ENCODE measurements around the gene ADAM15. TPM values are rescaled to one million over a fixed set of nuclear protein-coding genes. Genes with fewer than 3 reads are reported as not detected.

Gene ADAM15
- polyA plus RNA-seq, 2 of the 4 experiments (the other 2 are of a cell fraction) = 25.6 to 33.0 TPM

DNA sequence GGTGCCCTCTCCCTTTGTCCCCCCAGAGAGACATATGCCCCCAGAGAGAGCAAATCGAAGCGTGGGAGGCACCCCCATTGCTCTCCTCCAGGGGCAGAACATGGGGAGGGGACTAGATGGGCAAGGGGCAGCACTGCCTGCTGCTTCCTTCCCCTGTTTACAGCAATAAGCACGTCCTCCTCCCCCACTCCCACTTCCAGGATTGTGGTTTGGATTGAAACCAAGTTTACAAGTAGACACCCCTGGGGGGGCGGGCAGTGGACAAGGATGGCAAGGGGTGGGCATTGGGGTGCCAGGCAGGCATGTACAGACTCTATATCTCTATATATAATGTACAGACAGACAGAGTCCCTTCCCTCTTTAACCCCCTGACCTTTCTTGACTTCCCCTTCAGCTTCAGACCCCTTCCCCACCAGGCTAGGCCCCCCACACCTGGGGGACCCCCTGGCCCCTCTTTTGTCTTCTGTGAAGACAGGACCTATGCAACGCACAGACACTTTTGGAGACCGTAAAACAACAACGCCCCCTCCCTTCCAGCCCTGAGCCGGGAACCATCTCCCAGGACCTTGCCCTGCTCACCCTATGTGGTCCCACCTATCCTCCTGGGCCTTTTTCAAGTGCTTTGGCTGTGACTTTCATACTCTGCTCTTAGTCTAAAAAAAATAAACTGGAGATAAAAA lies 35.9 kb downstream of the ADAM15 start:
- peaks cover 30% of the 10 kb centered on the region for H3K4me1 ChIP-seq
- H3K4me3 ChIP-seq = no peak overlapping the region
- FAIRE-seq = no peak
- WGBS (ENCODE audit: missing lambda C conversion rate) = 64% methylated on average over 7 of the region's 8 CpGs
- CTCF ChIA-PET = interaction anchor here (0.7 to 5.5 kb wide), 14 partner anchors 9 to 482 kb away, joined by 3 to 350 read pairs (median 18); partner anchors contain the start of genes ADAM15, EFNA1, EFNA4 and KRTCAP2
- no peak for ATAC-seq
- TF ChIP-seq RAD21 (conservative IDR thresholded peaks at IDR 0.05 in 1 of 2, IDR thresholded peaks at IDR 0.05 in 1 of 2) (no peak), HOXB5 (CRISPR knock-in tag; IDR thresholded peaks at IDR 0.05) (no peak), HOXA7 (CRISPR knock-in tag; IDR thresholded peaks at IDR 0.05) (no peak), HOXB13 (CRISPR knock-in tag; IDR thresholded peaks at IDR 0.05; ENCODE audit: low read depth) (no peak), RNF2 (IDR thresholded peaks at IDR 0.05; ENCODE audit: borderline replicate concordance, low read depth) (no peak), ZSCAN20 (CRISPR knock-in tag; IDR thresholded peaks at IDR 0.05) (no peak), ZNF302 (CRISPR knock-in tag; IDR thresholded peaks at IDR 0.05) (no peak), MAZ (IDR thresholded peaks at IDR 0.05; ENCODE audit: borderline replicate concordance, low read depth, low read length) (no peak), POLR2A (IDR thresholded peaks at IDR 0.05; ENCODE audit: low read length) (no peak), TFCP2L1 (CRISPR knock-in tag; IDR thresholded peaks at IDR 0.05) (no peak), NFE2L2 (conservative IDR thresholded peaks at IDR 0.05; ENCODE audit: low read length) (no peak), MAX (IDR thresholded peaks at IDR 0.05) (no peak), FOSL2 (IDR thresholded peaks at IDR 0.05) (no peak), FOSL2 (CRISPR knock-in tag; IDR thresholded peaks at IDR 0.05) (no peak), EP300 (IDR thresholded peaks at IDR 0.05) (no peak), NPAS2 (CRISPR knock-in tag; IDR thresholded peaks at IDR 0.05; ENCODE audit: borderline replicate concordance) (no peak), MYC (IDR thresholded peaks at IDR 0.05; ENCODE audit: borderline replicate concordance, low read length) (no peak), HES2 (IDR thresholded peaks at IDR 0.05) (no peak), JUN (IDR thresholded peaks at IDR 0.05) (no peak)
- no peak overlapping the region for H3K4me2 ChIP-seq
- no peaks in the 10 kb centered on the region for H3K9me3 ChIP-seq
- POLR2A ChIA-PET = no interaction called here
- H3K27ac ChIP-seq = no peak overlapping the region; a peak in 1 of 6 replicates
- DNase-seq (ENCODE audit: low read depth in 1 of 2, low spot score in 1 of 2) = no peak

- no peak for FAIRE-seq
- ChIA-PET POLR2A (interaction anchor here (1.1 to 1.4 kb wide), 2 partner anchors 76 to 82 kb away, joined by 5 to 6 read pairs; partner anchors contain the start of gene KRTCAP2), CTCF (interaction anchor here (0.5 to 13.8 kb wide), 49 partner anchors 9 to 914 kb away, joined by 3 to 384 read pairs (median 5); partner anchors contain the start of genes EFNA1, EFNA3, EFNA4 and KRTCAP2)
- H3K4me3 ChIP-seq = no peak overlapping the region
- H3K9me3 ChIP-seq = no peaks in the 10 kb centered on the region
- ATAC-seq = peak; percentile 64 to 85
- H3K4me1 ChIP-seq = peaks cover 14% of the 10 kb centered on the region
- H3K4me2 ChIP-seq = peak overlapping the region; percentile 62
- peak; percentile 73 to 75 for DNase-seq (ENCODE audit: low read depth in 1 of 2, low spot score in 1 of 2)
- WGBS (ENCODE audit: missing lambda C conversion rate) = 22% methylated on average over 29 of the region's 29 CpGs
- peak overlapping the region; percentile 45 to 79; a peak in 5 of 6 replicates for H3K27ac ChIP-seq
- TF ChIP-seq EHF (CRISPR knock-in tag; IDR thresholded peaks at IDR 0.05) (no peak), ZSCAN20 (CRISPR knock-in tag; IDR thresholded peaks at IDR 0.05) (no peak), FOSL2 (IDR thresholded peaks at IDR 0.05) (no peak), FOSL2 (CRISPR knock-in tag; IDR thresholded peaks at IDR 0.05) (no peak), TFCP2L1 (CRISPR knock-in tag; IDR thresholded peaks at IDR 0.05) (no peak), HDAC2 (IDR thresholded peaks at IDR 0.05) (no peak), MAFK (IDR thresholded peaks at IDR 0.05; ENCODE audit: partially characterized antibody) (no peak), MAX (IDR thresholded peaks at IDR 0.05) (peak; percentile 96), CBX8 (IDR thresholded peaks at IDR 0.05) (no peak), BCL3 (IDR thresholded peaks at IDR 0.05) (no peak), RFX5 (IDR thresholded peaks at IDR 0.05) (no peak)
- TF ChIP-seq, protein P1, sequence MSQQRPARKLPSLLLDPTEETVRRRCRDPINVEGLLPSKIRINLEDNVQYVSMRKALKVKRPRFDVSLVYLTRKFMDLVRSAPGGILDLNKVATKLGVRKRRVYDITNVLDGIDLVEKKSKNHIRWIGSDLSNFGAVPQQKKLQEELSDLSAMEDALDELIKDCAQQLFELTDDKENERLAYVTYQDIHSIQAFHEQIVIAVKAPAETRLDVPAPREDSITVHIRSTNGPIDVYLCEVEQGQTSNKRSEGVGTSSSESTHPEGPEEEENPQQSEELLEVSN (IDR thresholded peaks at IDR 0.05; ENCODE audit: borderline replicate concordance, low read depth) = no peak; the same call in 1 of the 2 replicates
- TF ChIP-seq, protein P2, sequence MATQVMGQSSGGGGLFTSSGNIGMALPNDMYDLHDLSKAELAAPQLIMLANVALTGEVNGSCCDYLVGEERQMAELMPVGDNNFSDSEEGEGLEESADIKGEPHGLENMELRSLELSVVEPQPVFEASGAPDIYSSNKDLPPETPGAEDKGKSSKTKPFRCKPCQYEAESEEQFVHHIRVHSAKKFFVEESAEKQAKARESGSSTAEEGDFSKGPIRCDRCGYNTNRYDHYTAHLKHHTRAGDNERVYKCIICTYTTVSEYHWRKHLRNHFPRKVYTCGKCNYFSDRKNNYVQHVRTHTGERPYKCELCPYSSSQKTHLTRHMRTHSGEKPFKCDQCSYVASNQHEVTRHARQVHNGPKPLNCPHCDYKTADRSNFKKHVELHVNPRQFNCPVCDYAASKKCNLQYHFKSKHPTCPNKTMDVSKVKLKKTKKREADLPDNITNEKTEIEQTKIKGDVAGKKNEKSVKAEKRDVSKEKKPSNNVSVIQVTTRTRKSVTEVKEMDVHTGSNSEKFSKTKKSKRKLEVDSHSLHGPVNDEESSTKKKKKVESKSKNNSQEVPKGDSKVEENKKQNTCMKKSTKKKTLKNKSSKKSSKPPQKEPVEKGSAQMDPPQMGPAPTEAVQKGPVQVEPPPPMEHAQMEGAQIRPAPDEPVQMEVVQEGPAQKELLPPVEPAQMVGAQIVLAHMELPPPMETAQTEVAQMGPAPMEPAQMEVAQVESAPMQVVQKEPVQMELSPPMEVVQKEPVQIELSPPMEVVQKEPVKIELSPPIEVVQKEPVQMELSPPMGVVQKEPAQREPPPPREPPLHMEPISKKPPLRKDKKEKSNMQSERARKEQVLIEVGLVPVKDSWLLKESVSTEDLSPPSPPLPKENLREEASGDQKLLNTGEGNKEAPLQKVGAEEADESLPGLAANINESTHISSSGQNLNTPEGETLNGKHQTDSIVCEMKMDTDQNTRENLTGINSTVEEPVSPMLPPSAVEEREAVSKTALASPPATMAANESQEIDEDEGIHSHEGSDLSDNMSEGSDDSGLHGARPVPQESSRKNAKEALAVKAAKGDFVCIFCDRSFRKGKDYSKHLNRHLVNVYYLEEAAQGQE (IDR thresholded peaks at IDR 0.05) = no peak
These were observed 40.2 kb downstream of the ADAM15 start for GRCh38 chr1:155091071-155092051.

All from A549 (cell line).